ENCODE measurements around the gene TOE1. TPM values are rescaled to one million over a fixed set of nuclear protein-coding genes. Genes with fewer than 3 reads are reported as not detected.

TOE1 gene
- polyA plus RNA-seq, 1 donor from 2014 or later: 16.8 TPM

GRCh38 chr1:45351508-45351907 is 11.5 kb downstream of the TOE1 start:
- Histone ChIP-seq H2AFZ (ENCODE audit: low read depth, low read length) (no peak overlapping the region), H4K20me1 (ENCODE audit: insufficient read depth) (no peaks in the 10 kb centered on the region), H3K27ac (ENCODE audit: low read length) (no peak overlapping the region), H3K4me2 (ENCODE audit: low read length) (no peak overlapping the region), H3F3A (ENCODE audit: insufficient read depth, low read length, poor library complexity, severe bottlenecking) (no peaks in the 10 kb centered on the region), H3K9me3 (ENCODE audit: low read length) (no peaks in the 10 kb centered on the region), H3K9me2 (ENCODE audit: insufficient read depth, low read length) (no peaks in the 10 kb centered on the region), H3K4me3 (ENCODE audit: low read length) (no peak overlapping the region), H3K79me2 (replicated peaks; ENCODE audit: insufficient read depth, low read length) (no peaks in the 10 kb centered on the region), H3K27me3 (ENCODE audit: insufficient read depth, low read depth, low read length) (no peaks in the 10 kb centered on the region), H3K36me3 (ENCODE audit: insufficient read depth, low read length) (no peaks in the 10 kb centered on the region), H3K9ac (ENCODE audit: low read length) (no peak overlapping the region)
- TF ChIP-seq RAD21 (conservative IDR thresholded peaks at IDR 0.05) (no peak), MXI1 (conservative IDR thresholded peaks at IDR 0.05; ENCODE audit: poor library complexity, severe bottlenecking) (no peak), REST (IDR thresholded peaks at IDR 0.05; ENCODE audit: borderline replicate concordance) (no peak), POLR2AphosphoS5 (IDR thresholded peaks at IDR 0.05) (no peak), EP300 (conservative IDR thresholded peaks at IDR 0.05; ENCODE audit: poor library complexity, severe bottlenecking) (no peak), SMC3 (conservative IDR thresholded peaks at IDR 0.05; ENCODE audit: poor library complexity) (no peak), TAF1 (IDR thresholded peaks at IDR 0.05; ENCODE audit: low read depth) (no peak), CTCF (IDR thresholded peaks at IDR 0.05; ENCODE audit: poor library complexity, severe bottlenecking) (no peak), EZH2 (IDR thresholded peaks at IDR 0.05; ENCODE audit: borderline replicate concordance, insufficient read depth, low read length, poor library complexity, severe bottlenecking) (no peak)

GRCh38 chr1:45353685-45354084 is 13.7 kb downstream of the TOE1 start:
- H3K9ac ChIP-seq (ENCODE audit: low read length): no peak overlapping the region
- no peaks in the 10 kb centered on the region for H3K9me2 ChIP-seq (ENCODE audit: insufficient read depth, low read length)
- H4K20me1 ChIP-seq (ENCODE audit: insufficient read depth): no peaks in the 10 kb centered on the region
- no peaks in the 10 kb centered on the region for H3K27me3 ChIP-seq (ENCODE audit: insufficient read depth, low read depth, low read length)
- H3K9me3 ChIP-seq (ENCODE audit: low read length): no peaks in the 10 kb centered on the region
- TF ChIP-seq EZH2 (IDR thresholded peaks at IDR 0.05; ENCODE audit: borderline replicate concordance, insufficient read depth, low read length, poor library complexity, severe bottlenecking) (no peak), CTCF (IDR thresholded peaks at IDR 0.05; ENCODE audit: poor library complexity, severe bottlenecking) (no peak), REST (IDR thresholded peaks at IDR 0.05; ENCODE audit: borderline replicate concordance) (no peak), SMC3 (conservative IDR thresholded peaks at IDR 0.05; ENCODE audit: poor library complexity) (no peak), POLR2AphosphoS5 (IDR thresholded peaks at IDR 0.05) (no peak), TAF1 (IDR thresholded peaks at IDR 0.05; ENCODE audit: low read depth) (no peak), EP300 (conservative IDR thresholded peaks at IDR 0.05; ENCODE audit: poor library complexity, severe bottlenecking) (no peak), MXI1 (conservative IDR thresholded peaks at IDR 0.05; ENCODE audit: poor library complexity, severe bottlenecking) (no peak), RAD21 (conservative IDR thresholded peaks at IDR 0.05) (no peak)
- H3K4me3 ChIP-seq (ENCODE audit: low read length): no peak overlapping the region
- no peaks in the 10 kb centered on the region for H3F3A ChIP-seq (ENCODE audit: insufficient read depth, low read length, poor library complexity, severe bottlenecking)
- no peaks in the 10 kb centered on the region for H3K79me2 ChIP-seq (replicated peaks; ENCODE audit: insufficient read depth, low read length)
- H3K27ac ChIP-seq (ENCODE audit: low read length): no peak overlapping the region
- no peak overlapping the region for H3K4me2 ChIP-seq (ENCODE audit: low read length)
- H3K36me3 ChIP-seq (ENCODE audit: insufficient read depth, low read length): no peaks in the 10 kb centered on the region
- H2AFZ ChIP-seq (ENCODE audit: low read depth, low read length): no peak overlapping the region

Measured in neural cell (in vitro differentiated cells).